HG03103 (cell line): ENCODE data around the gene SLC38A7.
"Not testable (repeated sequence)": the region's sequence is repeated elsewhere in the genome, so short reads cannot be mapped to it uniquely, and the experiment has no call there.

Experiments
- ATAC-seq: cut with Tn5 transposase; IDR thresholded peaks from one replicate; pipeline ENCODE4 v1.9.1; 2021; ENCODE audit warnings: low read depth; ENCODE audit not compliant: unreplicated experiment

Gene SLC38A7, protein sequence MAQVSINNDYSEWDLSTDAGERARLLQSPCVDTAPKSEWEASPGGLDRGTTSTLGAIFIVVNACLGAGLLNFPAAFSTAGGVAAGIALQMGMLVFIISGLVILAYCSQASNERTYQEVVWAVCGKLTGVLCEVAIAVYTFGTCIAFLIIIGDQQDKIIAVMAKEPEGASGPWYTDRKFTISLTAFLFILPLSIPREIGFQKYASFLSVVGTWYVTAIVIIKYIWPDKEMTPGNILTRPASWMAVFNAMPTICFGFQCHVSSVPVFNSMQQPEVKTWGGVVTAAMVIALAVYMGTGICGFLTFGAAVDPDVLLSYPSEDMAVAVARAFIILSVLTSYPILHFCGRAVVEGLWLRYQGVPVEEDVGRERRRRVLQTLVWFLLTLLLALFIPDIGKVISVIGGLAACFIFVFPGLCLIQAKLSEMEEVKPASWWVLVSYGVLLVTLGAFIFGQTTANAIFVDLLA

DNA sequence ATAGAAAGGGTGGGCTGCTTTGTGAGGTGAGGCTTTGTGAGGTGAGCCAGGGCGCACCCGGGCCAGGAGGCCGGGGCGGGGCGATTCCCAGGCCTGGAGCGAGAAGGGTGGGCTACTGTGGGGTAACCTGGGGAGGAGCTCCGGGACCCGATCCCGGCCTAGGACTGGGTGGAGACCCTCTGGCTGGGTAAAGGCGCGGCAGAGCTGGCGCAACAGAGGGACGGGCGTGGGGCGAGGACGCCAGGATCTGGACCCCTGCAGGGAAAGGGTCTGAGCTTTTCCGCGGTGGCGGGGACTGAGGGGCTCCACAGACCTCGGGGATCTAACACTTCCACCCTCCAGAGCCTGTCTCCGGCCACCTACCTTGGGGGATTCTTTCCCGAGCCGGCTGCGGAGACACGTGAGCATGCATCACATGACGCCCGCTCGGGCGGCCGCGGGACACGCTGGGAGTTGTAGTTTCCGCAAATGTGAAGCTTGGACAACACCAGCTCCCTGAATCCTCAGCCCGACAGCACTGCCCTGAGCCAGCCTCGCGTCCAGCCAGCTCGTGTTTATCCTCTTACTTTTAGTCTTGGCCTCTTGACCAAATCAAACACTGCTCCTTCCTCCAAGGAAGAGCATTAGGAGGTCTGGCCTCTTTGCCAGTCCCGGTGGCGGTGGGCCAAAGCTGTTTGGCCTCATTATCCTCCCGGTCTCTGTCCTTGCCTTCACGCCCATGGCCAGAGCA is at the start of gene SLC38A7:
TSS of gene SLC38A7 (minus strand) at position 417 of the 730 bp plus-strand sequence. CDS start 4,644 bp downstream, outside the sequence.
- ATAC-seq: peak; percentile 94

DNA sequence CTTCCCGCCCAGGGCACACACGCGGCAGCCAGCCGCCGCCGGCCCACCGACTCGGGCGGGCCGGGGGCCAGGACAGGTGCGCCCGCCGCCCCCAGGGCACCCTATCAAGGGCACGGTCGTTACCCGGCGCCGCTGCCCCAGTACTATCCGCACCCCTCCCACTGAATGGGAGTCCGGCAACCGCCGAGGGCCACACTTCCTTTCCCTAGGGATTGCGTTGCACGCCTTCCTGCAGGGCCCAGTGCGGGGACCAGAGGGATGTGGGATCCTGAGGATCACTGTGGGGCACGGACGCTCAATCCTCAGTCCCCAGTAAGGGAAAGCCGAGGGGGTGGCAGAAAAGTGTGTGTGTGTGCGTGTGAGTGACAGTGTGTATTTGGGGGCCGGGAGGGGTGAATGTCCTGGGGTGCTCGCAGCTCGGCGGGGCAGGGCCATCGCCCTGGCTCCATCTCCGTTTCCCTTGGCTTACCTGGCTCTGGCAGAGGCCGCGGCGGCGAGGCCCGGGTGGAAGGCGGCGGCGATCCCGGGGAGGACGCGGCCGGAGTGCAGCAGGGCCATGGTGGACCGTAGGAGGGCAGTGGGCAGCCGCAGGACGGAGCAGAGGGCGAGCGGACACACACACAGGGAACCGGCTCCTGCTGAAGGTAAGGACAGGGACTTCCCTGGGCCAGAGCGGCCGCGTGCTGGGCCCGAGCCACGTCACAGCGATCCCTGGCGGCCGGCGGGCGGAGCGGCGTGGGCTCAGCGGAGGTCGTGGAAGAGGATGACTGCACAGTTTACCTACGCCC is 49.3 kb upstream of the SLC38A7 start, which contains the start of gene GOT2:
TSS of gene GOT2 (minus strand) at position 646 of the 788 bp plus-strand sequence. CDS start at position 558, 88 bp downstream.
- ATAC-seq: peak; percentile 93

GRCh38 chr16:58733248-58733670 is 48.7 kb upstream of the SLC38A7 start:
- ATAC-seq: no peak

- no peak for ATAC-seq
These were observed 48.1 kb upstream of the SLC38A7 start for GRCh38 chr16:58732545-58733247.

DNA sequence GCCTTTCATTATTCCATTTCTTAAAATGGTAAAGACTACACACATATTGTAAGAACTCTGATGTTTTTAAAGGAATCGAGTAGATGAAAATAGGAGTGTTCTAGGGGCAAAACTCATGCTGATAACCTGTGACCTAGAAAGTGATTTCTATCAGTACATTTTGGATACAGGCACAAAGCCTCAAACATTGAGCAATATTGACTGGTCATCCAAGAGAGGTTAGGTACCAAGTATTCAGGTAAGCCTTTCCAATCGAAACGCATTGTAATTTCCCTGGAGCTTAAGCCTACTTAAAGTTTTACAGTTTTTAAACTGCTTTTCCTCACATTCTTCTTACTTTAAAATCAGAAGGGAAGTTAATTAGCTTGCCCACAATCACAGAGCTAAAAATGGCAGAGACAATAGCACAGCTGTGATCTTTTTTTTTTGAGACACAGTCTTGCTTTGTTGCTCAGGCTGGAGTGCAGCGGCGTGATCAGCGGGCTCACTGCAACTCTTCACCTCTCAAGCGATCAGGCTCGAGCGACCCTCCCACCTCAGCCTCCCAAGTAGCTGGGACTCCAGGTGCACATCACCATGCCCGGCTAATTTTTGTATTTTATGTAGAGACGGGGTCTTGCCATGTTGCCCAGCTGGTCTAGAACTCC is 46.3 kb upstream of the SLC38A7 start:
- no peak for ATAC-seq

DNA sequence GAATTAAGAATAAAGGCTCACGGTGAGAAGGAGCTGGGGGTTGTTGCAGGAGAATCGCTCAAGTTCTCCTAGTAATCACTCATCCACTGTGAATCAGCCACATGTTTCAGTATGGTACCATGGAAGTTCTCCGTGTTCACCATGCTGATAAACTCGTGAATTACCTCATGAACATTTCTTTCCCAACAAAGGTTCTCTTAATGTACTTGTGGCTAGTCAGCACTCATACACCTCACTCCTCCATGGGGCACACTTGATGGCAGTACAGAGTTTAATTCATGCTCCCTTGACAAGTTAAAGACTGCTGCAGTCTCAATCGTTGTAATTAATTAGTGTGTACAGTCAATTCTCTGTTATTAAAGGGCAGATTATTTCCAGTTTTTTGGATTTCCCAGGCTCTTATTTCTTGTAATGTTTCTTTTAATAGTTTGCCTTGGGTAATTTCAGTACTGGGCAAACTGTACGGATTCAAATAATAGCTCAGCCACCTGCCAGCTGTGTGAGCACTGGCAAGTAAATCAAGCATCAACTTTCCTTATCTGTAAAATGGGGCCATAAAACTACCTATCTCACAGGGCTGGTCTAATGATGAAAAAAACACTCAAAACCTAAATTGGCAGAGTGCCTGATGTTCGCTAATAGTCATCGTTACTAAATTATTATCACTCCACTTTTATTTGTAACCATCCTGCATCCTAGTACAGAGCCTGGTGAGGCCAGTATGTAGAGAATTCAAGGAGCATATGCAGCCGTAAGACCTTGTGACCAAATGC is 43.4 kb upstream of the SLC38A7 start:
- ATAC-seq: no peak

DNA sequence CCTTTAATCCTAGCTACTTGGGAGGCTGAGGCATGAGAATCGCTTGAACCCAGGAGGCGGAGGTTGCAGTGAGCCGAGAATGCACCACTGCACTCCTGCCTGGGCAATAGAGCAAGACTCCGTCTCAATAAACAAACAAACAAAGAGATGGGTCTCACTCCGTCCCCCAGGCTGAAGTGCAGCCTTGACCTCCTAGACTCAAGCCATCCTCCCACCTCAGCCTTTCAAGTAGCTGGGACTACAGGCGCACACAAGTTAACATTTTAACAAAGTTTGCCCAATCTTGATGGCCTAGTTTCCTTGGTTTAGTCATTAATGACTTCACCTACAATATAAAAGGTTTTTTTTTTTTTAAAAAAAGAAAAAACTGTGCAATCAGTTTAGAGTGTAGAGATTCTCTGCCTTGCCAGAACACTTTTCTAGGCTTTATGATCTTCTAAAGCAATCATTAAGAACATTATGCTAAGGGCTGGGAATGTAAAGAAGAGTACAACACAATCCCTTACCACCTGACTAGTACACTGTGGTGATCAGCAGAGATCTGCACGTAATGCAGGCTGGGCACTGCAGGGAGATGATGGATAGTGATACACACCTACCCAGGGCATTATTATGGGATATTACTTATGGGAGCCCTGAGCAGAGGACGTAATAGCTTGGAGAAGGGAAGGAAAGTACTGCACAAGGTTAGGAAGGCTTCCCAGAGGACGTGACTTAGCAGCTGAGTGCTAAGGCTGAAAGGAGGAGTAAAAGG is 42.6 kb upstream of the SLC38A7 start:
- no peak for ATAC-seq

GRCh38 chr16:58723109-58723508 is 38.5 kb upstream of the SLC38A7 start:
- no peak for ATAC-seq

- no peak for ATAC-seq
These were observed 33.4 kb upstream of the SLC38A7 start for GRCh38 chr16:58717994-58718393.

GRCh38 chr16:58716468-58716867 is 31.9 kb upstream of the SLC38A7 start:
- ATAC-seq: no peak

GRCh38 chr16:58713742-58714141 is 29.2 kb upstream of the SLC38A7 start:
- ATAC-seq: no peak

DNA sequence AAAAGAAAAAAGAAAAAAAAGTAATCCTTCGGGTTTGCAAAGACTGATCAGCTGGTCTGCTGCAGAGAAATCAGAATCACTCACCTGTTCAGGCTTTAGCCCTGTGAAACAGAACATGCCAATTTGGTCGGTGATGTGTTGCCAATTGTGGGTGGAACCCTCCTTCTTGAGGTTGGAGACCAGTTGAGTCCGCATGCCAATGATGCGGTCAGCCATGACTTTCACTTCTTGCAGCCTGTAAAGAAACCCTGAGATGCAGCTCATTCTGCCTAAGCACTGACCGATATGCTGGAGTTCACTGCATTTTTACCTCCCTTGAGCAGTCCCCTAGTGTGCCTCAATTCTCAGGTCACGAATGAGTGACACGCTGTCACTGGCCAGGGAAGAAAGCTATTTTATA is 24.8 kb upstream of the SLC38A7 start:
- no peak for ATAC-seq

- ATAC-seq: no peak
These were observed 14.6 kb upstream of the SLC38A7 start for GRCh38 chr16:58699151-58699550.

- ATAC-seq: no peak
These were observed 10.8 kb upstream of the SLC38A7 start for GRCh38 chr16:58695368-58695767.

DNA sequence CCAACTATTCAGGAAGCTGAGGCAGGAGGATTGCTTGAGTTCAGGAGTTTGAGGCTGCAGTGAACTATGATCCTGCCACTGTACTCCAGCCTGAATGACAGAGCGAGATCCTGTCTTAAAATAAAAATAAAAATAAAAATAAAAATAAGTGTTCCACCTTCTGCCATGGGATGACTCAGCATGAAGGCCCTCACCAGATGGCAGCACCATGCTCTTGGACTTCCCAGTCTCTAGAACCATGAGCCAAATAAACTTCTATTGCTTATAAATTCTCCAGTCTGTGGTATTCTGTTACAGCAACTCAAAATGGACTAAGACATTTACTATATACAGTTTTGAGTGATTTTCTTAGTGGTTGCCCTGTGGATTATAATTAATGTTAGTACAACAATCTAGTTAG is 7.9 kb upstream of the SLC38A7 start:
- ATAC-seq: no peak

DNA sequence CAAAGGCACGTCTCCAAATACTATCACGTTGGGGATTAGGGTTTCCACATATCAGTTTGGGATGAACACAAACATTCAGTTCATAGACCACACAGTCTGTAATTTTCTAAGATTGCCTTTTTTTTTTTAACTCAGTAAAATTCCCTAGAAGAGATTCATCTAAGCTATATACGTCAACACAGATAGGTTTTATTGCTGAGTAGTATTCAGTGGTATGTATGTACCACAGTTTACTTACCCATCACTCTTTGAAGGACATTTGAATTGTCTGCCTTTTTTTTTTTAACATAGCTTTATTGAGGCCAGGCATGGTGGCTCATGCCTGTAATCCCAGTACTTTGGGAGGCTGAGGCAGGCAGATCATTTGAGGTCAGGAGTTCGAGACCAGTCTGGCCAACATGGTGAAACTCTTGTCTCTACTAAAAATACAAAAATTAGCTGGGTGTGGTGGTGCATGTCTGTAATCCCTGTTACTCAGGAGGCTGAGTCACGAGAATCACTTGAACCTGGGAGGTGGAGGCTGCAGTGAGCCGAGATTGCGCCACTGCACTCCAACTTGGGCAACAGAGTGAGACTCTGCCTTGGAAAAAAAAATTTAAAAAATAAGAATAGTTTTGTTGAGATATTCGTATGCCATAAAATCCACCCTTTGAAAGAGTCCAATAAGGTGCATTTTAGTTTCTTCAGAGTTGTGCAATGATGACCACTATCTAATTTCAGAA is 2.6 kb upstream of the SLC38A7 start:
- not testable (repeated sequence) for ATAC-seq

- no peak for ATAC-seq
These were observed 497 bp upstream of the SLC38A7 start for GRCh38 chr16:58685084-58685449.

DNA sequence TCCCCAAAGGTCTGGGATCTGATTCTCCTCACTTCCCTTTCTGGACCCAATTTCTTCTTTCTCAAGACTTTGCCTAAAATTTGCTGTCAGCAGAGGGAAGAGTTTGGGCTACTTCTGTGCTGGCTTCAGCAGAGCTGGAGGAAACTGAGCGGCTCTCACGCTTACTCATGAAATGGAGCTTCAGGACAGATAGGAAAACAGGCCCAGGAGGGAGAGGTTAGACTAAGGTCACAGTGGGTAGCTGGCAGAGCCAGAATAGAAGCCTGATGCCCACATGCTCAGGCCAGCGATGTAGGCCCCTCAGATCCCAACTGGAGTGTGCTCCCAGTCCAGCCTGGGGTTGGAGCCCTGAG is 593 bp downstream of the SLC38A7 start:
- ATAC-seq: no peak
